HepG2 (cell line): Measurements from ENCODE around the gene SELENOM. TPM values are rescaled to one million over a fixed set of nuclear protein-coding genes. Genes with fewer than 3 reads are reported as not detected.

Experiments
- ETS1 ChIP-seq: sonication (generic); formaldehyde crosslinking; IDR thresholded peaks from 2 replicates; pipeline ENCODE4 v1.4.0; 2020; ENCODE audit warnings: missing genetic modification reagents
- HES4 ChIP-seq: sonication (generic); formaldehyde crosslinking; IDR thresholded peaks from 2 replicates; pipeline ENCODE4 v1.9.0; 2021; ENCODE audit warnings: mild to moderate bottlenecking, missing genetic modification reagents, borderline replicate concordance
- HMG20A ChIP-seq: IDR thresholded peaks from 2 replicates; pipeline ENCODE4 v1.6.1; 2016; ENCODE audit warnings: borderline replicate concordance
- HNRNPK ChIP-seq: fragments of 200-400 bp; formaldehyde crosslinking; IDR thresholded peaks from 2 replicates; pipeline ENCODE4 v1.6.1; 2018; ENCODE audit warnings: low read length, low read depth, moderate library complexity, mild to moderate bottlenecking; ENCODE audit not compliant: poor library complexity, severe bottlenecking
- MAZ ChIP-seq, 2 experiments: sonication (generic) in 1 of 2; formaldehyde crosslinking in 1 of 2; IDR thresholded peaks; 2 replicates each; pipeline versions ENCODE4 v1.5.0 to v1.6.1; 2012 to 2020; ENCODE audit warnings: low read depth in 2 of 2, mild to moderate bottlenecking in 2 of 2, borderline replicate concordance in 1 of 2, improper control_type of control experiment in 1 of 2, low read length in 1 of 2, missing genetic modification reagents in 1 of 2, moderate library complexity in 1 of 2
- PCBP1 ChIP-seq: fragments of 200-400 bp; formaldehyde crosslinking; IDR thresholded peaks from 2 replicates; pipeline ENCODE4 v1.6.1; 2017; ENCODE audit warnings: mild to moderate bottlenecking, low read depth, low read length, borderline replicate concordance
- TP53 ChIP-seq: sonication (generic); formaldehyde crosslinking; conservative IDR thresholded peaks from 2 replicates; pipeline ENCODE4 v1.4.0; 2020; ENCODE audit warnings: missing genetic modification reagents
- UBTF ChIP-seq: sonication (generic); formaldehyde crosslinking; IDR thresholded peaks from 2 replicates; pipeline ENCODE4 v1.4.0; 2020; ENCODE audit warnings: mild to moderate bottlenecking, missing genetic modification reagents
- ZBTB38 ChIP-seq: sonication (generic); formaldehyde crosslinking; IDR thresholded peaks from 2 replicates; pipeline ENCODE4 v1.5.1; 2020; ENCODE audit warnings: mild to moderate bottlenecking, missing genetic modification reagents
- ZBTB7A ChIP-seq: sonication (generic); formaldehyde crosslinking; IDR thresholded peaks from 2 replicates; pipeline ENCODE4 v1.8.0; 2022; ENCODE audit warnings: mild to moderate bottlenecking, missing genetic modification reagents
- ZFX ChIP-seq: sonication (generic); formaldehyde crosslinking; IDR thresholded peaks from 2 replicates; pipeline ENCODE4 v1.4.0; 2020; ENCODE audit warnings: mild to moderate bottlenecking, low read depth, missing genetic modification reagents, moderate library complexity
- ZKSCAN5 ChIP-seq: sonication (generic); formaldehyde crosslinking; IDR thresholded peaks from 2 replicates; pipeline ENCODE4 v1.5.1; 2020; ENCODE audit warnings: mild to moderate bottlenecking, missing genetic modification reagents
- ZNF296 ChIP-seq: sonication (generic); formaldehyde crosslinking; conservative IDR thresholded peaks from 2 replicates; pipeline ENCODE4 v1.5.0; 2020; ENCODE audit warnings: mild to moderate bottlenecking, missing genetic modification reagents
- ZNF329 ChIP-seq: sonication (generic); formaldehyde crosslinking; IDR thresholded peaks from 2 replicates; pipeline ENCODE4 v1.9.0; 2021; ENCODE audit warnings: low read depth, mild to moderate bottlenecking, missing genetic modification reagents
- ZNF34 ChIP-seq: sonication (generic); formaldehyde crosslinking; IDR thresholded peaks from 2 replicates; pipeline ENCODE4 v1.4.0; 2020; ENCODE audit warnings: mild to moderate bottlenecking, missing genetic modification reagents, borderline replicate concordance
- ZNF501 ChIP-seq: sonication (generic); formaldehyde crosslinking; IDR thresholded peaks from 2 replicates; pipeline ENCODE4 v1.5.1; 2020; ENCODE audit warnings: mild to moderate bottlenecking, moderate library complexity, missing genetic modification reagents
- ZNF619 ChIP-seq: sonication (generic); formaldehyde crosslinking; IDR thresholded peaks from 2 replicates; pipeline ENCODE4 v1.4.0; 2020; ENCODE audit warnings: mild to moderate bottlenecking, missing genetic modification reagents
- ZNF773 ChIP-seq: sonication (generic); formaldehyde crosslinking; IDR thresholded peaks from 2 replicates; pipeline ENCODE4 v1.4.0; 2020; ENCODE audit warnings: missing genetic modification reagents, borderline replicate concordance
- polyA plus RNA-seq, 8 experiments: library from polyadenylated mRNA; depleted of rRNA in 3 of 8; stranded (reverse) in 7 of 8; unstranded in 1 of 8; fragments of >200 nt; fragmentation: Illumina TruSeq in 4 of 8; extraction: Trizol in 4 of 8; gene quantifications; 2 replicates each; pipeline versions ENCODE4 v1.2.1 to v1.2.3, GENCODE V29; 2011 to 2016; ENCODE audit warnings: low read depth in 4 of 8, missing spikeins in 1 of 8, mixed read lengths in 1 of 8; ENCODE audit not compliant: insufficient read depth in 1 of 8
- total RNA-seq, 5 experiments: library from RNA; depleted of rRNA; stranded (reverse); fragments of >200 nt; fragmentation: Illumina TruSeq; extraction: Trizol; gene quantifications; 2 replicates each; pipeline ENCODE4 v1.2.3, GENCODE V29; 2016; ENCODE audit warnings: low read depth in 1 of 5
- TF ChIP-seq, protein P1 (sequence below): IDR thresholded peaks from 2 replicates; pipeline ENCODE4 v1.6.1; 2012; ENCODE audit warnings: low read depth, low read length, improper control_type of control experiment
- TF ChIP-seq, protein P2 (sequence below): IDR thresholded peaks from 2 replicates; pipeline ENCODE4 v1.6.1; 2016; ENCODE audit warnings: mild to moderate bottlenecking
- TF ChIP-seq, protein P3 (sequence below): sonication (generic); formaldehyde crosslinking; IDR thresholded peaks from 2 replicates; pipeline ENCODE4 v1.4.0; 2020; ENCODE audit warnings: missing genetic modification reagents

SELENOM gene
- total and polyA plus RNA-seq, 2 of the 13 experiments (the other 11 are each of a cell fraction or from before 2014, with no cell fraction given): 4.1 to 4.3 TPM

- TF ChIP-seq ETS1 (CRISPR knock-in tag) (no peak), ZBTB38 (CRISPR knock-in tag) (peak; percentile 84), ZKSCAN5 (CRISPR knock-in tag) (no peak), ZBTB7A (CRISPR knock-in tag) (no peak), UBTF (peak; percentile 46; the same call in 1 of the 2 replicates), ZNF773 (no peak), TP53 (CRISPR knock-in tag) (no peak), PCBP1 (0 out of 2 replicates have a peak, but pooled peaks have one; percentile 62), ZFX (CRISPR knock-in tag) (peak; percentile 91), ZNF34 (CRISPR knock-in tag) (no peak), ZNF329 (CRISPR knock-in tag) (no peak), ZNF619 (peak; percentile 66; the same call in 1 of the 2 replicates), ZNF296 (CRISPR knock-in tag) (no peak), ZNF501 (CRISPR knock-in tag) (no peak; the same call in 1 of the 2 replicates), HES4 (CRISPR knock-in tag) (no peak), HMG20A (CRISPR knock-in tag) (peak; percentile 85; the same call in 1 of the 2 replicates), HNRNPK (no peak), MAZ (IDR thresholded peaks at IDR 0.05; ENCODE audit: borderline replicate concordance, low read depth, low read length) (peak; percentile 14; the same call in 1 of the 2 replicates), MAZ (CRISPR knock-in tag; IDR thresholded peaks at IDR 0.05; ENCODE audit: low read depth) (peak; percentile 80)
- TF ChIP-seq, protein P1, sequence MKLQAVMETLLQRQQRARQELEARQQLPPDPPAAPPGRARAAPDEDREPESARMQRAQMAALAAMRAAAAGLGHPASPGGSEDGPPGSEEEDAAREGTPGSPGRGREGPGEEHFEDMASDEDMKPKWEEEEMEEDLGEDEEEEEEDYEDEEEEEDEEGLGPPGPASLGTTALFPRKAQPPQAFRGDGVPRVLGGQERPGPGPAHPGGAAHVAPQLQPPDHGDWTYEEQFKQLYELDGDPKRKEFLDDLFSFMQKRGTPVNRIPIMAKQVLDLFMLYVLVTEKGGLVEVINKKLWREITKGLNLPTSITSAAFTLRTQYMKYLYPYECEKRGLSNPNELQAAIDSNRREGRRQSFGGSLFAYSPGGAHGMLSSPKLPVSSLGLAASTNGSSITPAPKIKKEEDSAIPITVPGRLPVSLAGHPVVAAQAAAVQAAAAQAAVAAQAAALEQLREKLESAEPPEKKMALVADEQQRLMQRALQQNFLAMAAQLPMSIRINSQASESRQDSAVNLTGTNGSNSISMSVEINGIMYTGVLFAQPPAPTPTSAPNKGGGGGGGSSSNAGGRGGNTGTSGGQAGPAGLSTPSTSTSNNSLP: peak; percentile 61; the same call in 1 of the 2 replicates
- TF ChIP-seq, protein P2, sequence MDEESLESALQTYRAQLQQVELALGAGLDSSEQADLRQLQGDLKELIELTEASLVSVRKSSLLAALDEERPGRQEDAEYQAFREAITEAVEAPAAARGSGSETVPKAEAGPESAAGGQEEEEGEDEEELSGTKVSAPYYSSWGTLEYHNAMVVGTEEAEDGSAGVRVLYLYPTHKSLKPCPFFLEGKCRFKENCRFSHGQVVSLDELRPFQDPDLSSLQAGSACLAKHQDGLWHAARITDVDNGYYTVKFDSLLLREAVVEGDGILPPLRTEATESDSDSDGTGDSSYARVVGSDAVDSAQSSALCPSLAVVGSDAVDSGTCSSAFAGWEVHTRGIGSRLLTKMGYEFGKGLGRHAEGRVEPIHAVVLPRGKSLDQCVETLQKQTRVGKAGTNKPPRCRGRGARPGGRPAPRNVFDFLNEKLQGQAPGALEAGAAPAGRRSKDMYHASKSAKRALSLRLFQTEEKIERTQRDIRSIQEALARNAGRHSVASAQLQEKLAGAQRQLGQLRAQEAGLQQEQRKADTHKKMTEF (CRISPR knock-in tag): peak; percentile 98
- TF ChIP-seq, protein P3, sequence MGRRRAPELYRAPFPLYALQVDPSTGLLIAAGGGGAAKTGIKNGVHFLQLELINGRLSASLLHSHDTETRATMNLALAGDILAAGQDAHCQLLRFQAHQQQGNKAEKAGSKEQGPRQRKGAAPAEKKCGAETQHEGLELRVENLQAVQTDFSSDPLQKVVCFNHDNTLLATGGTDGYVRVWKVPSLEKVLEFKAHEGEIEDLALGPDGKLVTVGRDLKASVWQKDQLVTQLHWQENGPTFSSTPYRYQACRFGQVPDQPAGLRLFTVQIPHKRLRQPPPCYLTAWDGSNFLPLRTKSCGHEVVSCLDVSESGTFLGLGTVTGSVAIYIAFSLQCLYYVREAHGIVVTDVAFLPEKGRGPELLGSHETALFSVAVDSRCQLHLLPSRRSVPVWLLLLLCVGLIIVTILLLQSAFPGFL (CRISPR knock-in tag): no peak
Observed at GRCh38 chr22:31055635-31056159, 51.7 kb downstream of the SELENOM start (continued).
